Fibroblast of pulmonary artery (primary cell): ENCODE data around the gene ANKRD27.

Experiments used
- DNase-seq: peaks from one replicate; pipeline ENCODE4 v3.0.0-alpha.2; 2010; ENCODE audit warnings: low read depth
- H3K4me3 ChIP-seq: replicated peaks from 2 replicates; pipeline ENCODE4 v1.5.1; 2011; ENCODE audit warnings: low read depth, mild to moderate bottlenecking, control low read depth, low read length, moderate library complexity
- CTCF ChIP-seq: IDR thresholded peaks from 2 replicates; pipeline ENCODE4 v1.5.1; 2011; ENCODE audit warnings: mild to moderate bottlenecking, control low read depth, low read length, inconsistent platforms; ENCODE audit errors: missing control alignments

Gene ANKRD27

GRCh38 chr19:32674153-32674930 is 638 bp downstream of the ANKRD27 start:
- no peak for DNase-seq
- TF ChIP-seq CTCF: no peak
- H3K4me3 ChIP-seq: peak overlapping the region; percentile 90

GRCh38 chr19:32673573-32673972 is 1.4 kb downstream of the ANKRD27 start:
- peak overlapping the region; percentile 90 for H3K4me3 ChIP-seq
- DNase-seq: no peak
- TF ChIP-seq CTCF: no peak

- H3K4me3 ChIP-seq: no peak overlapping the region
- TF ChIP-seq CTCF: no peak
- no peak for DNase-seq
Observed at GRCh38 chr19:32672841-32673240, 2.1 kb downstream of the ANKRD27 start.

- no peak overlapping the region for H3K4me3 ChIP-seq
- no peak for DNase-seq
- TF ChIP-seq CTCF: no peak
Observed at GRCh38 chr19:32671883-32672593, 2.9 kb downstream of the ANKRD27 start.

DNA sequence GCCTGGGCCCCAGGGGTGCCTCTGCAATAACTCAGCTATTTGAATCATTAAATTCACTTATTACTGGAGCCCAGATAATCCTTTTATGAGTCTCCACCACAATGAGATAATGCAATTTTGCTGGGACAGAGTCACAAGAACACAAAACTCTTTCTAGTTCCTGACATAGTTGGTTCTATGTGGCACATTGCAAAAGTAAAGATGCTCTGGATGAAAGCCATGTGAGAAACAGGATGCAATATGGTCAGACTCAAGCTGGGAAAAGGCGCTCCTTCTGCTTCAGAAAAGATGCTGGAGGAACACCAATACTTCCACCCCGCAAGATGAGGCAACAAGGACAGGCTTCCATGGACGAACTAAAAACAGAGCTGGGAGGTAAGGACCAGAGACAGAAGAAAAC is 5.7 kb downstream of the ANKRD27 start:
- no peak for DNase-seq
- H3K4me3 ChIP-seq: no peak overlapping the region
- no peak for TF ChIP-seq CTCF

GRCh38 chr19:32666084-32666483 is 8.9 kb downstream of the ANKRD27 start:
- no peak for DNase-seq
- TF ChIP-seq CTCF: no peak
- H3K4me3 ChIP-seq: no peak overlapping the region
